Measurements from ENCODE around the gene GALNT13. TPM values are rescaled to one million over a fixed set of nuclear protein-coding genes. Genes with fewer than 3 reads are reported as not detected.
A peak's percentile ranks its signal among the peaks of the same experiment; 100 is the strongest.
"Not testable (repeated sequence)": the region's sequence is repeated elsewhere in the genome, so short reads cannot be mapped to it uniquely, and the experiment has no call there.

GALNT13 gene
- polyA plus RNA-seq, 1 donor: 2.8 TPM

DNA sequence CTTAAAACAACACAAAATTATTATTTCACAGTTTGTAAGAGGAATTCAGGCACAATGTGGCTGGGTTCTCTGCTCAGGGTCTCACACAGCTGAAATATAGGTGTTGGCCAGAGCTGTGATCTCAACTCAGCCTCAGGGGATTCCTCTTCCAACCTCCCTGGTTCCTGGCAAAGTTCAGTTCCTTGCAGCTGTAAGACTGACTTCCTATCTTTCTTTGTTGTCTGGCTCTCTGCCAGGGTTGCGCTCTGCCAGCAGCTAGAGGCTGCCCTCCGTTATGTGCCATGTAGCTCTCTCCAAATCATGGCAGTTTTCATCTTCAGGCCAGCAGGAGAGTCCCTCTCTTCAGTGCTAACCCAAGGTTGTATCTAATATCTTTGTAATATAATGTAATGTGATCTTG is 554.3 kb downstream of the GALNT13 start:
- no peak for DNase-seq

DNA sequence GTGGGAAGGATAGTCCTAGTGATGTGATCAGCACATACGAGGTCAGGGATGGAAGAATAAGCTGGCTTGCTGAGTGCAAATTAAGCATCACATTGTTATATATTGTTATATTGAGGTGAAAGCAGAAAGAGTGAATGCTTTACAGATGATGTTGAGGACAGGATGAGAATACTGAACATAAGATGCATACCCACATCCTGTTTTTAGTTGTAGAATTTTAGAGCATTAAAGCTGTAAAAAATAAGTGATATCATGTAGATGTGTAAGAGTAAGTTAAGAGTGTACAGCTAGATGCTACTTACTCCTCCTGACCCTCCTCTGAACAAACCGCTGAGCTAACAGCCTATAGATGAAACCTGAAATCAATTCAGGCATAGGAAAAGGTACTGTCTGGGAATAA is 555.7 kb downstream of the GALNT13 start:
- DNase-seq: no peak

DNA sequence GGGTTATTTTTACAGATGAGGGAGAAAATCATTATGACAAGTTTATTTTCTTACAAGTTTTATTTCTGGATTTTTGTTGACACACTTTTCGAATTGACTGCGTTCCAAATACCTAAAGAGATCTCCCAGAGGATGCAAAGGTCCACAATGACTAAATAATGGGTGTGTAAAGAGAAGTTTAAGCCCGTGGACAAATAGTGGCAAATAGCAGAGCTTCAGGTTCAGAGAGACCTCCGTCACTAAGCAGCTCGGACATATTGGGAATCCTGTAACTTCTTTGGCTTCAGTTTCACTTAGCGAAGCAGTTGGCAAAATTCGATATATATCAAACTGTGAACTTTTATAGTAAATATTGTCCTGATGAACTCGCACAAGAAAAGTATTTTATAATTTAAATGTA is 556.3 kb downstream of the GALNT13 start:
- DNase-seq: no peak

DNA sequence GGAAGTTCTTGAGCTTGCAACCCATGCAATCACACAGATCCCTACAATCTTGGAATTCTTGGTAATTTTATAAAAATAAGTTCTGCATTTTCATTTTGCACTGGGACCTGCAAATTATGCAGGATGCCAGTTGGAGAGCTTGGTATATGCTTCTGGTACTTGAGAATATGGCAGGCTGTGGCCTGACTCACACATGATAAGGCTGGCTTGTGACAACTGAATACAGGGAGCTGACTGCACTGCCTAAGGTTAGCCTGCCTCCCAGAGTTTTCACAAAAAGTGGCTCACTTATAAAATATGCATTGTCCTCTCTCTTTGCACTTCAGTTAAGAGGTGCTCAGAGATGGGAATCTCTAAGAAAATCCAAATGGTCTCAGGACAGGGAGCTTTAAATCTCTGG is 561.3 kb downstream of the GALNT13 start:
- no peak for DNase-seq

DNA sequence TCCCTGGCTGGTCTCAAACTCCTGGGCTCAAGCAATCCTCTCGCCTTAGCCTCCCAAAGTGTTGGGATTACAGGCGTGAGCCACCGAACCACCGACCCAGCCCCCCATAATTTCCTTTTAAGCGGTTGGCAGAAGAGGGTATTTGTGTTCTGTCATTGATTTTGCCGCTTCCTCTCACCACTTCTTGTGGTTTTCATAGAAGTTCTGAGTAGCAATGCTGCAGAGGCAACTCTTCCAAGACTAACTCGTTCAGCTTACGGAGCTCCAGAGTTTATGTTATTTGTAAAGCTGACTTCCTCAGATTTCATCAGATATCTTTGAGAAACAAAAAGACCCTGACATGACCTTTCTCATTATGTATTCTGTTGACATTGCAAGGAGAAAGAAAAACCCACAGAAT is 565.4 kb downstream of the GALNT13 start:
- DNase-seq: no peak

DNA sequence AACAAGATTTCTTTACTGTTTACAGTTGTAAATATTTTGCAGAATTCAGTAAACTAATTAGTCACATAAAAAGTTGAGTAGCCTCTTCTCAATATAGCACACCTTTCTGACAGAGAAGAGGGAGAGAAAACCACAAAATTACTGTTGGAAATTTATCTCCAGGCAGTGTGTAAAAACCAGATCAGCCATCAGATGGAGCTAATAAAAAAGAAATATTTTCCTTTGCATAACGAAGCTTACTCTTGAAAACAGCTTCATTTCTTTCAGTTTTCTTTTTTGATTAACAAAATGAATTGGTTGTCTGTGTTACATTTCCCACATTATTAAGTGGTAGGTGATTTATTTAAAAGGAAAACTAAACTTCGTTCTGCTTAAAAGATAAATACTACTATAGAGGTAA is 567.4 kb downstream of the GALNT13 start:
- no peak for DNase-seq

DNA sequence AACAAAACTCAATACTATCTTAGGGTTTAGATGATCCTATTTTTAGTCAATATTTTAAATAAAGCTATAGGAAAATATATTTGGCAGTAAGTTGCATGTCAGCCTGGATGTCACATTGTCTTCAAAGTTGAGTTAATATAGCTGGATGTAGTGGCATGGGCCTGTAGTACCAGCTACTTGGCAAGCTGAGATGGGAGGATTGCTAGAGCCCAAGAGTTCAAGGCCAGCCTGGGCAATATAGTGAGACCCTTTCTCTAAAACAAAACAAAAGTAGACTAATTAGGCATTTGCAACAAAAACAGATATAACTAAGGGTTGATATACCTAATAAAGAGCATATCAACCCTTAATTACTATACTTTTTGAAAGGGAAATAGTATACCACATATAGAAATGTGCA is 572.2 kb downstream of the GALNT13 start:
- DNase-seq: no peak

DNA sequence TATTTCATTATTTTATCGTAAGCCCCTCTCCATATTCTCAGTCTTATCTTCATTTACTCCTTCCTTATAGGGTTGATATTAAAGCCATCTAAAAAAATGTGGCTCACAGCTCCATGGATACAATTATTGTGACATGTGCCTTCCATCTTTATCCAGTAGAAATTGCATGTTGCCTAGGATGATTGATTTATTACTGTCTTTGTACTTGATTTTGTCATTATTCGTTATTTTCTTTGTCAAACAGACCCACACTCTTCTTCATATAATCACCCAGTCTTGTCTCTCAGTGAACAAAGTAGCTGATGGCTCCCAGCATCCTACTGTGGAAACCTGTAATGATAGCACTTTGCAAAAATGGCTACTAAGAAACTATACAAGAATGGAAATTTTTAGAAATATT is 574.6 kb downstream of the GALNT13 start:
- DNase-seq: no peak

DNA sequence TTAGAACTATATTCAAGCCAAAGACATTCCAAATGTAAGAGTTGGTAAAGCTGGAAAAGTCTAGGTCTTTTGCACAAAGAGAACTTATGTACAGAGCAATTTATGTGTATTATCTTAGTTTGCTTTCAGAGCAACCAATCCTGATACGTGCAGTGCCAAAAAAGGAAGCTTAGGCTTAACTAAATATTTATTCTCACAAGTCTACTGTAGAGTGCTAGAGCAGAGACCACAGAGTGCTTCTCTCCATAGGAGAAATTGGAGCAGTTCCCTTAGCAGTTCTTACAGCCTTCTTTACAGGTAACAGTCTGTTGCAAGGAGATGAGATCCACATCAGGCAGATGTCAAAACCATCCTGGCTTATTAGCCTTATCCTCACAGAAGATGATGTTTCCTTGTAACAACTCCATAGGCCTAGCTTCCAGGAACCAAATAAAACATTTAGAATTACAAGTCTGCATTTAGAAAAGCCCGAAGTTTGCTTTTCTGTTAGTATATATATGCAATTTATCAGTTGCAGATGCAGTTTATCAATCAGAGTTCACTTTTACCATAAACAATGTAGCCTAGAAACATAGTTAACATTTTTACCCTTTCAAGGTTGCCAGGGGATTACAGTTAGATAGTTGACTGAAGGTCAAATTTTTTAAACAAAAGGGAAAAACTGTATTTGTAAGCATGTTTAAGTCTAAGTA is 576.2 kb downstream of the GALNT13 start:
- DNase-seq: no peak

DNA sequence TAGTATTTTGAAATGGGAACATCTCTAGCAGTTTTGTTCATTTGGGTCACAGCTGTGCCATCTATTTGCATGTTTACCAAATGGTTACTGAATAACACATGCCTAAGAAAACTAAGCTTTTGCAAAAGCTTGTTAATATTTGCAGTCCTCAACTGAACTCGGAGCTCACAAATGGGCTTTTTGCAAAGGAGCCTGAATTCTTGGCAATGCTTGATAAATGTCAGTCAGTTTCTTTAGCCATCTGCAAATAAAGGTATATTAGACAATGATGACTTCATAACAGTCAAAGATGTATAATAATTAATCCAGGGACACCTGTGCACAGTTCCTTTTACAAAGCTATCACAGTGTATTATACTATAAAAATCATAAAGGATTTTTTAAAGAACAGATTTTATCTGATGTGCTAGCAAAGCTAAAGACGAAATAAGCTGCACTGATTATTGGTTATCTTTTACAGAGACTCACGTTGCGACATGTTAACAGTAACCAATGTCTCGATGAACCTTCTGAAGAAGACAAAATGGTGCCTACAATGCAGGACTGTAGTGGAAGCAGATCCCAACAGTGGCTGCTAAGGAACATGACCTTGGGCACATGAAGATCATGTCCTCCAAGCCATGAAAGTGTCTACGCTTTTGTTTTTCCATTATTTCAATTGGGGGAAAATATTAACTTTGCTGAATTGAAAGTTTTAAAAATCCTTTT is 578.4 kb downstream of the GALNT13 start:
- no peak for DNase-seq

DNA sequence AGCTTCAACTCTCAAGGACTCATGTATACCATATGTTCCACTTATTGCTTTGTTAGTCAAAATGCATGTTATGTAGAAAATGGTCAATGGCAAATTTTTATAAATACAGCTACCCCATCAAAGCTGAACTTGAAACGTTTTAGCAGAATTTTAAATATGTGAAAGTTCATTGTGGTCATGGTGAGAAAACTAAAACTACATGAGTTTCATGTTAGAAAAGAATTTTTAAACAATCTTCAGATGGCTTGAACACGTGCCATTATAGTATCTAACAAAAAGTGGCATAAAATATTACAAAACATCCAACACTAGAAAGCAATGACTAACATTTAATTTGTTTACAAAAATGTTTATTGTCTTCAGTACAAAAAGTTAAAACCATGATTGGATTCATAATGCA is 580.7 kb downstream of the GALNT13 start:
- no peak for DNase-seq

DNA sequence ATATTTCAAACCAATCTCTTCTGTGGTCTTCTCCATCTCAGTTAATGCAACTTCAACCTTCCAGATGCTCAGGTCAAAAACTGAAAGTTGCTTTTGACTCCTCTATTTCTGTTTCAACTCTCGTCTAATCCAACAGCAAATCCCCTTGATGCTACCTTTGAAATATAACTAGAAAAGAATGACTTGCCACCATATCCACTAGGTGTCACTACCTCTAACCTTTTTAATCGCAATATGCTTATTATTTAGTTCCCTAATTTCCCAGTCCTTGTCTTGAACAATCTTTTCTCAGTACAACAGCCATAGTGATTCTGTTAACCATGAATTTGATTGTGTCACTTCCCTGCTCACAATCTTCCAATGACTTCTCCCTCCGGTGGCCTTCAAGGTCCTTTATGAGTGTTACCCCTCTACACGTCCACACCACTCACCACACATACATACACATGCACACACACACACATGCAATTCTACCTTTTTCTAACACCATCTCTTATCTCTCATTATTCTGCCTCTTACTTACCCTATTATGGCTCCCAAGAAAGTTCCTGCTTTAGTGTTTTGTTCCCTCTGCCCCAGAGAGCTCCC is 581.3 kb downstream of the GALNT13 start:
- peak; percentile 18 for DNase-seq

DNA sequence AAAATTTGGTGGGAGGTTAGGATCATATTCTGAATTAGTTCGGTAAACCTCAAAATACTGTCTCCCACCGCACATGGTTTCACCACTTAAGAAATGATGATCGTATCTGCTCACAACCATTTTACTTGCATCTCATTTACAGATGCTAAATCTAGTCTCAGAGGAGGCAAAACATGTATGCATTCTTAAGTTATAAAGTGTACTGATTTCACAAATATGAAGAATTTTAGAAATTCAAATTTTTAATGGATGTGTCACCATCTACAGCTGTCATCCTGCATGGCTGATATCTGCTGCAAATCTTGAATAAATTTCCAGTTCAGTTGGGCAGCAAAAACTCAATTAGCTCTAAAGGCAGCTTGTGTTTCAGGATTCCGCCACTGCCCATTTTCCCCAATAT is 583.4 kb downstream of the GALNT13 start:
- no peak for DNase-seq

DNA sequence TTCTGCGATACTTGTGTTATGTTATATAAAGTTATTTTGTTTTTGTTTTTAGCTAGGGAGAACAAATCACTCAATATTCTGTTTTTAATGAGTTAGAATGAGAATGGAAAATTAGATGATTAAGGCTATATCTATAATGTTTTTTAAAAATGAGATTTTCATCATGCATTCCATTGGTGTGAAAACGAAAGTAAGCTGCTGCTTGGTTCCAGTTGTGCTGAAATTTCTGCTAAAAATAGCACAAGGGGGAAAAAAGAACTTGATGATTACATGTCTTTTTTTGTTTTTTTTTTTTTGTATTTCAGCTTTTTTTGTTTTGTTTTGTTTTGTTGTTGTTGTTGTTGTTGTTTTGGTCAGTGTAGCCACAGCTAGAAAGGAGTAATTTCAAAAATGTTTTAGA is 584.1 kb downstream of the GALNT13 start:
- DNase-seq: peak; percentile 8

DNA sequence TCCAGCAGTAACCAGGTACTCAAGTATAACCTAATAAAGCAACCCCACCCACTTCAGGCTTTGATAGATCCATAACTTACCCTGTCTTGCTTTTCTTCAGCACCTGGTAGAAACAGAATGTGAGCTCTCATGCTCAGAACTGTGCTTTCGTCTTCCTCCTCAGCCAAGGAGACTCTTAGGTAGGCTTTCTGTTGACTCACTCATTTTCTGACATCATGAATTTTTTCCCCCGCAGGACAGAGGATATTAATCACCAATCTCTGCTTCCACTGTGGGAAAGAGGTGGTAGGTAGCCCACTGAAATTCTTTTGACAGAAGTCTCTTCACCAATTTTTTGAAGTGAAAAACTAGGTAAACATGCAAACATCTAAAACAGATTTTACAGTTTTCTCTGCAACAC is 585.6 kb downstream of the GALNT13 start:
- no peak for DNase-seq

DNA sequence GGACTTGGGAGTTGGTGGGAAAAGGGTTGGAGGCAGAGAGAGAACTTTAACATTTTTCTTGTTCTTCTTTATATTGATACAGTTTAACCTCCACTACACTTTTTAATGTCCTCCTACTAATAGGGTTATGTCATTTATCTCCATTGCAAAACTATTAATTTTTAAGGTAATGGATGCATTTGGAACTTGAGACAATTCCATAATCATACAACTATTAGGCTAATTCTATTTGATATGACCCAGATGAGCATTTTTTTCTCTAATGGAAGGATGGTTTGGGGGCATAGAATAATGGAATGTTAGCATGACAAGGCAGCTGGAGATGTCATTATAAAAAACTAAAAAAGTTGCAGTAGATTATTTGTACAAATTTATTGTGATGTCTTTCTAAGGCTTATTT is 587.6 kb downstream of the GALNT13 start:
- no peak for DNase-seq

DNA sequence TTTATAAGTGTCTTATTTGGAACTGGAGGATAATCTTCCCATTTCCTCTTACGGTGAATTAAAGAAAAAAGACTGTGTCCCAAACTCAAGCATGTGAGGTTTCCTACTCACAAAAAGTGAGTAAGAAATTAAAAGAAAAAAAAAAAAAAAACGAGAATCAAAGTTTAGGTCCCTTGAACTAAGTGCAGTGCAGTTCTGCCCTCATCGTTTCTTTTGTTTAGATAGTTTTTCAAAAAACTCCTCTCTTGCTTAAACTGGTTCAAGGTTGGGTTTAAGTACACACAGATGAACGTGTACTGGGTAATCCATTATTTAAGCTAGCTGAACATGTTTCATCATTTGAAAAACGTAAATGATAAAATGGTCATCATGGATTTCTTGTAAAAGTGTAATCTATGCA is 590.9 kb downstream of the GALNT13 start:
- no peak for DNase-seq

DNA sequence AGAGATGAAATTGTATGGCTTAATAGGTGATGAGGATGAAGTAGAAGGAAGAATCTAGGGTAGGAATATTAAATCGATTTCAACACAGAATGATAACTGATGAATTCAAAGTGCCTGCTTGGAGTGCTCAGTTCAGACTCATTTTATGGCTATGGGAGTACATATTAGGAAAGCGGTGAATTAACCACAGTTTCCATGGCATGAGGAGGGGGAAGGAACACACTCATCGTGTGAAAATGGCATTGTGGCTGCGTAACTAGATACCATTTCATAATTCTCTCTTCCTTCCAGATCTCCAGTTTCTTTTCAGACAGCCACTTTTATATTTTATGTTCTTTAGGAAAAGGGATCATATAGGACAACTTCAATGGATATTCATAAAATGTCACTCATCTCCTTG is 594.5 kb downstream of the GALNT13 start:
- DNase-seq: no peak

DNA sequence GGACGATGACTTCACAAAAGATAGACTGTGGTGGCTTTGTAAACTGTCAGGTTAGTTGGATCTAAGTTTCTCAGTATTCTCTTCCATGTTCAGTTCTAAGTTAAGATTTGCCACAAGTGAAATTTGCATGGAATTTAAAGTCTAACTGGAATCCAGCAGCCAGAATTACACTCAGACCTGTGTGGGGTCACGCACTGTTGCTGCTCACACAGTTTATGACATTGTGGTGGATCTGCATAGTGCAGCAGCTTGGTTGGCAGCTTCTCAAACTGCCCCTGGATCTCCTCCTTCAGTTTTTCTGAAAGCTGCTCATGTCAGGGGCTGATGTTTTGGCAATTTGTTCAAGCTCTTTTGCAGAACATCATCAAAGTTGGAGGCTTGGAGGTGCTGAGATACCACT is 598.7 kb downstream of the GALNT13 start:
- DNase-seq: no peak

DNA sequence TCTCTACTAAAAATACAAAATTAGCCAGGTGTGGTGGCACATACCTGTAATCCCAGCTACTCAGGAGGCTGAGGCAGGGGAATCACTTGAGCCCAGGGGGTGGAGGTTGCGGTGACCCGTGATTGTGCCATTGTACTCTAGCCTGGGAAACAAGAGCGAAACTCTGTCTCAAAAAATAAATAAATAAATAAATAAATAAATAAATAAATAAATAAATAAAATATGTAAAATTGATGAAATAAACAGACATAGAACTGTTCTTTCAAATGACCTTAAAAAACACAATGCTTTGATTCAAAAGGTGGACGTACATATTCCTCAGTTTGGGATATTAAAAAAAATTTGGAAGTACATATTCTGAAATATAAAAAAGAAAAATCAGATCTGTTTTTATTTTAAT is 599.8 kb downstream of the GALNT13 start:
- not testable (repeated sequence) for DNase-seq

DNA sequence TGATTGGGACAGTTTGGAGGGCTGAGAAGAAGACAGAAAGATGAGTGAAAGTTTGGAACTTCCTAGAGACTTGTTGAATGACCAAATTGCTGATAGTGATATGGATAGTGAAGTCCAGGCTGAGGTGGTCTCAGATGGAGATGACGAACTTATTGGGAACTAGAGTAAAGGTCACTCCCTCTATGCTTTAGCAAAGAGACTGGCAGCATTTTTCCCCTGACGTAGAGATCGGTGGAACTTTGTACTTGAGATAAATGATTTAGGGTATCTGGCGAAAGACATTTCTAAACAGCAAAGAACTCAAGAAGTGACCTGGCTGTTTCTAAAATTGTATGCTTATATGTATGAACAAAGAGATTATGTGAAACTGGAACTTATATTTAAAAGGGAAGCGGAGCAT is 605.6 kb downstream of the GALNT13 start:
- DNase-seq: no peak

DNA sequence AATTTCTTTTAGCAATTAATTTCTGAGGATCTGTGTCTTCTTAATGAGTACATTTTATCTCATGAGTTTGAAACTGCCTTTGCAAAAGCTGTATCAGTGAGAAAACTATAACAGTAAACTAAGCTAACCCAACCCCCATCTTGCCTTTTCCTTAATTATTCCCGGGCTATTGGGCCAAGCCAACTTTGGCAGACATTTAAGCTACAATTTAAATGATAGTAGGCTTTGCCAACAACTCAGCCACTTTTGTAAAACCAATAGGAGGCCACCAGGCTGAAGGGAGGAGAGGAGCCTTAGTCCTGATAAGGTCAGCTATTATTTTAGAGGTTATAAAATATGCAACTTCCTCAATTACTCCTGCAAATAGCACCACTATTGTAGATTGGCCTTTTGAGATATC is 608.8 kb downstream of the GALNT13 start:
- no peak for DNase-seq

DNA sequence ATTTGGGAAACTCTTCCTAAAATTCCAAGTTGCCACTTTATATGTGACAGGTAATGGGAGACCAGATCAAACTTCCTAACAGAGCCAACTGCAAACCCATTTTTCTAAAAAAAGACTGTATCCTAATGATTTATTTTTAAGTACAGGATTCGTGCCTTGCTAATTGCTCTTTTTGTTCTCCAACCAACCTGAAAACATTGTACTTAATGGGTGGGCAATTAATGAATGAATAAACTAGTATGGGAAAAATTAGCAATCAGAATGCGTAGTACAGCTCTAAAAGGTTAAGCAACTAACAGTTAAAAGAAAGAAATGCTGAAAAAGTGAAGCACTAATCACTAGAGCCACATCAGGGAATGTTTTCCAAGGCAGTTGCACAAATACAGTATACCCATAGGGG is 609.6 kb downstream of the GALNT13 start:
- DNase-seq: no peak
